CD8-positive, alpha-beta memory T cell (primary cell): Measurements from ENCODE around the gene FUT3. TPM values are rescaled to one million over a fixed set of nuclear protein-coding genes. Genes with fewer than 3 reads are reported as not detected.
A peak's percentile ranks its signal among the peaks of the same experiment; 100 is the strongest.

Experiments used
- CTCF ChIA-PET: fragments of 350-600 bp; sonication (Branson Sonifier 250); formaldehyde crosslinking; loops from one replicate; lab custom pipeline; 2021; ENCODE audit warnings: antibody characterized with exemption; lab: Charles Lee
- POLR2A ChIA-PET: fragments of 350-600 bp; sonication (Branson Sonifier 250); formaldehyde crosslinking; loops from one replicate; lab custom pipeline; 2021; ENCODE audit warnings: antibody characterized with exemption; lab: Charles Lee
- DNase-seq, 5 donors: peaks; one replicate each; pipeline versions ENCODE4 v3.0.0 to v3.0.0-alpha.2; 2020 to 2022; ENCODE audit warnings: mixed read lengths in 1 of 5
- H3K27ac ChIP-seq: one replicate; pipeline ENCODE4 v1.7.0; 2013; ENCODE audit warnings: low read depth, mild to moderate bottlenecking, low read length, moderate library complexity
- H3K27me3 ChIP-seq: 2 replicates; pipeline ENCODE4 v1.7.0; 2013; ENCODE audit warnings: low read length, mild to moderate bottlenecking; ENCODE audit not compliant: insufficient read depth, poor library complexity, severe bottlenecking
- H3K36me3 ChIP-seq: 2 replicates; pipeline ENCODE4 v1.7.0; 2013; ENCODE audit warnings: mild to moderate bottlenecking, low read length, moderate library complexity; ENCODE audit not compliant: insufficient read depth
- H3K4me1 ChIP-seq: 2 replicates; pipeline ENCODE4 v1.7.0; 2013; ENCODE audit warnings: mild to moderate bottlenecking, low read length, moderate library complexity; ENCODE audit not compliant: insufficient read depth
- H3K4me3 ChIP-seq: 2 replicates; pipeline ENCODE4 v1.7.0; 2013; ENCODE audit warnings: mild to moderate bottlenecking, low read length
- H3K9me3 ChIP-seq: 2 replicates; pipeline ENCODE4 v1.7.0; 2013; ENCODE audit warnings: mild to moderate bottlenecking, low read length
- H3K27ac Mint-ChIP-seq, 8 donors: one replicate each; pipeline ENCODE4 v1.8.0; 2020 to 2021; ENCODE audit warnings: mixed read lengths in 8 of 8, mild to moderate bottlenecking in 6 of 8, inconsistent platforms in 3 of 8, moderate library complexity in 3 of 8
- H3K27me3 Mint-ChIP-seq, 2 donors: one replicate each; pipeline ENCODE4 v1.8.0; 2020 to 2021; ENCODE audit warnings: mixed read lengths in 2 of 2, mild to moderate bottlenecking in 1 of 2, moderate library complexity in 1 of 2
- H3K36me3 Mint-ChIP-seq, 3 donors: one replicate each; pipeline ENCODE4 v1.8.0; 2020 to 2021; ENCODE audit warnings: mixed read lengths in 3 of 3, inconsistent platforms in 1 of 3, mild to moderate bottlenecking in 1 of 3
- H3K4me1 Mint-ChIP-seq, 3 donors: one replicate each; pipeline ENCODE4 v1.8.0; 2020 to 2021; ENCODE audit warnings: mixed read lengths in 3 of 3, inconsistent platforms in 1 of 3, mild to moderate bottlenecking in 1 of 3
- H3K4me3 Mint-ChIP-seq, 7 donors: one replicate each; pipeline ENCODE4 v1.8.0; 2020 to 2021; ENCODE audit warnings: mixed read lengths in 7 of 7, mild to moderate bottlenecking in 6 of 7, moderate library complexity in 4 of 7, inconsistent platforms in 2 of 7
- H3K9me3 Mint-ChIP-seq, 5 donors: one replicate each; pipeline ENCODE4 v1.8.0; 2020 to 2022; ENCODE audit warnings: mixed read lengths in 5 of 5, mild to moderate bottlenecking in 3 of 5, moderate library complexity in 2 of 5, inconsistent platforms in 1 of 5
- polyA plus RNA-seq: library from polyadenylated mRNA; unstranded; fragments of 300-500 nt; fragmentation: Illumina TruSeq; gene quantifications from one replicate; pipeline ENCODE4 v1.2.3, GENCODE V29; 2021
- total RNA-seq, 2 experiments: library from RNA; stranded (reverse); gene quantifications; one replicate each; pipeline ENCODE4 v1.2.3, GENCODE V29; 2021

The FUT3 gene
- not detected for total RNA-seq
- not detected for polyA plus RNA-seq

DNA sequence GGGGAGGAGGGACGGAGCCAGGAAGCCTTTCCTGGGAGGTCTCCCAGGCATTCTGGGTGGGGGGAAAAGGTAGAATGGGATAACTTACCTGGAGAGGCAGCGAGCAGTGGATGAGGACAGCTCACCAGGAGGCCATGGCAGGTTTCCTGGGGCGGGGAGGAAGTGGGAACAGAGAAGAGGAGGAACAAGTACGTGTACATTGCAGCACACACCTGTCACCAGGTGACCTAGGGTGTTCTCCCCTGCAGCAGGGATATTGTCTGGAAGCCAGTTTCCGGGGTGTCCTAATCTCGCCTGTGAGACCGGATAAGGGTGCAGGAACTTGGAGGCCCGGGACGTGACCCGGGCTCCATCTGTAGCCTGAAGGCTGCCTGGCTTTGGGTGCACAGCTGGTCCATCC is at the start of gene FUT3:
Gene FUT3 (minus strand): TSS at position 148 of the 400 bp plus-strand sequence.
- ChIA-PET POLR2A (no interaction called here), CTCF (no interaction called here)
- peak within 1 kb of the TSS in 2 of 8 donors; percentile 65 to 66 for H3K27ac Mint-ChIP-seq
- DNase-seq, result no peak
- no peak within 1 kb of the TSS for H3K27ac ChIP-seq
- peaks cover 2 to 7% of the 10 kb centered on the region in 2 donors for H3K27me3 Mint-ChIP-seq
- H3K36me3 ChIP-seq, result no peaks in the 10 kb centered on the region
- H3K27me3 ChIP-seq, result no peaks in the 10 kb centered on the region
- no peaks in the 10 kb centered on the region for H3K9me3 Mint-ChIP-seq
- no peak within 1 kb of the TSS for H3K4me3 Mint-ChIP-seq
- H3K4me1 ChIP-seq, result no peaks in the 10 kb centered on the region
- no peaks in the 10 kb centered on the region for H3K4me1 Mint-ChIP-seq
- no peaks in the 10 kb centered on the region for H3K36me3 Mint-ChIP-seq
- no peaks in the 10 kb centered on the region for H3K9me3 ChIP-seq
- H3K4me3 ChIP-seq, result no peak within 1 kb of the TSS

DNA sequence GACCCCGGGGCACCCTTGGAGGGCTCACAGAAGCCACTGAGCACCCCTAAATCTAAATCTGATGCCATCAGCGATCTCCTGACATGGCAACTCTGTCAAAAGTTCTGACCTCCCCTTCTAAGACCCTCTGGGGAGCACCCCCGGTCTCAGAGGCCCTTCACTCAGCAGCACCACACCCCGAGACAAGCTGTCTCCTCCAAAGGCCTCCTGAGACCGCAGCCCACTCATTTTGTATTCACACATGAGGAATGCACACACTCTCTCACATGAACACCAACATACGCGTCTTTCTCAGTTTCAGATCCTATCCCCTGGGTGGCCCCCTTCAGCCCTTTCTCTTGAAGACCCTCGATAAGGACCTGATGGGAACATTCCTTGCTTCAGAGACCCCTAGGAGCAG is 49.7 kb upstream of the FUT3 start:
- peaks cover 16 to 42% (median 18%) of the 10 kb centered on the region in 3 donors for H3K4me1 Mint-ChIP-seq
- Histone ChIP-seq H3K36me3 (peaks cover 5% of the 10 kb centered on the region), H3K9me3 (no peaks in the 10 kb centered on the region), H3K27me3 (no peaks in the 10 kb centered on the region), H3K4me1 (peaks cover 20% of the 10 kb centered on the region), H3K4me3 (no peak overlapping the region), H3K27ac (no peak overlapping the region)
- H3K27ac Mint-ChIP-seq, result peak overlapping the region in 5 of 8 donors; percentile 21 to 95 (median 67)
- H3K4me3 Mint-ChIP-seq, result peak overlapping the region in 6 of 7 donors; percentile 13 to 72 (median 56)
- no peaks in the 10 kb centered on the region for H3K9me3 Mint-ChIP-seq
- H3K27me3 Mint-ChIP-seq, result peaks cover 0 to 2% of the 10 kb centered on the region in 2 donors
- CTCF ChIA-PET, result no interaction called here
- peaks cover 0 to 39% (median 4%) of the 10 kb centered on the region in 3 donors for H3K36me3 Mint-ChIP-seq
- no peak for DNase-seq
- POLR2A ChIA-PET, result no interaction called here

DNA sequence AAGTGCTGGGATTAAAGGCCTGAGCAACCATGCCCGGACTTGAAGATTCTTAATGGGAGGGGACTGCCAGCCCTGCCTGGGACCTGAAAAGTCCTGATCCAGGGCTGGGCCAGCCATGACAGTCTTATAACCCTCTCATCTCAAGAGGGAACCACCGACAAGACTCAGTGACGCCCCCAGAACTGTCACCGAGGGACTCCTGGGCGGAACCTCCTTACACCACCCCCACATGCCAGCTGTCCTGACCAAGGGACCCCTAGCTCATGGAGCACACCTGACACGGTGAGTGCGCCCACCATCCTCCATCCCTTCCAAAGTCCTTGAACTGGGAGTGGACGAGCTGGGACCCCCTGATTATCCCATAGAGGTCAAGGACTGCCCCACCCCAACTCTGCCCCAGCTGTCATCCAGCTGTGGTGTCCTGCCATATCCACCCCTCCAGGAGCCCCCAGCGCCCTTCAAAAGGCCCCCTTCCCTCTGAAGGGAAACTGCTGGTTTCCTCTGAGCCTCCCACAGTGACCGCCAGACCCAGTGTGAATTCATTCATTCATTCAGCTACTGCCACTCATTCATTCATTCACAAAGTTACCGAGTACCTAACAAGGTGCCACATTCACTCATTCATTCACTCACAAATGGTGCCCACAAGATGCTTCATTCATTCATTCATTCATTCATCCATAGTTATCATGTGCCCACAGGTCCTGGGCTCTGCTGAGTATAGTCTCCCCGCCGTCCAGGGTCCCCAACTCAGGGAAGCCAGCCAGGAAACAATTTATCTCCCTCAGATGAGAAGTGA is 48.7 kb upstream of the FUT3 start:
- Mint-ChIP-seq H3K4me1 (peaks cover 16 to 33% (median 20%) of the 10 kb centered on the region in 3 donors), H3K27ac (peak overlapping the region in 4 of 8 donors; percentile 33 to 66 (median 43)), H3K9me3 (no peaks in the 10 kb centered on the region), H3K4me3 (peak overlapping the region in 4 of 7 donors; percentile 19 to 44 (median 26)), H3K27me3 (peaks cover 0 to 2% of the 10 kb centered on the region in 2 donors), H3K36me3 (peaks cover 0 to 49% (median 4%) of the 10 kb centered on the region in 3 donors)
- ChIA-PET CTCF (no interaction called here), POLR2A (interaction anchor here (0.7 kb wide), 1 partner anchor 11 kb away, joined by 3 read pairs; no protein-coding TSS in a partner anchor)
- Histone ChIP-seq H3K27ac (no peak overlapping the region), H3K4me3 (no peak overlapping the region), H3K9me3 (no peaks in the 10 kb centered on the region), H3K27me3 (no peaks in the 10 kb centered on the region), H3K36me3 (peaks cover 5% of the 10 kb centered on the region), H3K4me1 (peaks cover 12% of the 10 kb centered on the region)
- no peak for DNase-seq

DNA sequence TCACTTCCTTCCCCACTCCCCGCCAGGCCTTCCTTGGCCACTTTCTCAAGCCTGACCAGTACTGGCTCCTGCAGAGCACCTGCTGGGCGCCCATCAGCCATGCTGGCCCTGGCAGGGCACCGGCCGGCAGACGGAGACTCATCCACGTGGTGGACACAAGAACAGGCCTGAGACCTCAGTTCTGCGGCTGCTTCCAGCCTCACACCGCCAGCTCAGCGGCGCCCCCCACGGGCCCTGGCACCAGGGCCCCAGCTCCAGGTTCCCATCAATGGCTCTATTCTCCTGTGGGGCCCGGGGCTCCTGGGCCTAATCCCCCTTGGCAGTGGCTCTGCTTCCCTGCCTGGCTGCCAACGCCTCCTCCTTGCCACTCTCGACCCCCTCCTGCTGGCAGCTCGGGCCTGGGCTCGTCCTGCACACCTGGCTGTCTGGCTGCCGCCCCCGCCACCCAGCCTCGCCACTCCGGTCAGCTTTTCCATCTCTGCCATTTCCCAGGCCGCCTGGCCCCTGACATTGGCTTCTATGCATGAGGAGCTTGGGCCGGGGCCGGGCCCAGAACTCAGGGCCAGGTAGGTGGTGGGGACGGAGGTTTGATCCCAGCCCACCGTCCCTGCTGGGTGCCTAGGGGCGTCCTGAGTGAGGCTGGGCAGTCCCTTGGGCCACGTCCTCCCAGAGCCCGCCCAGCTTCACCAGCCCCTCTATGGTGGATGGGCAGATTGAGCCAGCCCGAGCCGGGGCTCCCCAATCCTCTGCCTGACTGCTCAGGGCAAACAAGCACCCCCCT is 46.1 kb upstream of the FUT3 start:
- H3K27ac Mint-ChIP-seq, result no peak overlapping the region
- no peak overlapping the region for H3K27ac ChIP-seq
- DNase-seq, result no peak
- H3K36me3 Mint-ChIP-seq, result peaks cover 0 to 44% (median 4%) of the 10 kb centered on the region in 3 donors
- H3K9me3 ChIP-seq, result no peaks in the 10 kb centered on the region
- no peaks in the 10 kb centered on the region for H3K9me3 Mint-ChIP-seq
- ChIA-PET POLR2A (no interaction called here), CTCF (interaction anchor here (1.0 kb wide), 1 partner anchor 93 kb away, joined by 3 read pairs; no protein-coding TSS in a partner anchor)
- no peaks in the 10 kb centered on the region for H3K27me3 ChIP-seq
- H3K4me3 ChIP-seq, result no peak overlapping the region
- no peak overlapping the region for H3K4me3 Mint-ChIP-seq
- peaks cover 5% of the 10 kb centered on the region for H3K36me3 ChIP-seq
- H3K4me1 ChIP-seq, result peaks cover 4% of the 10 kb centered on the region
- peaks cover 0 to 2% of the 10 kb centered on the region in 2 donors for H3K27me3 Mint-ChIP-seq
- peaks cover 11 to 19% (median 11%) of the 10 kb centered on the region in 3 donors for H3K4me1 Mint-ChIP-seq

DNA sequence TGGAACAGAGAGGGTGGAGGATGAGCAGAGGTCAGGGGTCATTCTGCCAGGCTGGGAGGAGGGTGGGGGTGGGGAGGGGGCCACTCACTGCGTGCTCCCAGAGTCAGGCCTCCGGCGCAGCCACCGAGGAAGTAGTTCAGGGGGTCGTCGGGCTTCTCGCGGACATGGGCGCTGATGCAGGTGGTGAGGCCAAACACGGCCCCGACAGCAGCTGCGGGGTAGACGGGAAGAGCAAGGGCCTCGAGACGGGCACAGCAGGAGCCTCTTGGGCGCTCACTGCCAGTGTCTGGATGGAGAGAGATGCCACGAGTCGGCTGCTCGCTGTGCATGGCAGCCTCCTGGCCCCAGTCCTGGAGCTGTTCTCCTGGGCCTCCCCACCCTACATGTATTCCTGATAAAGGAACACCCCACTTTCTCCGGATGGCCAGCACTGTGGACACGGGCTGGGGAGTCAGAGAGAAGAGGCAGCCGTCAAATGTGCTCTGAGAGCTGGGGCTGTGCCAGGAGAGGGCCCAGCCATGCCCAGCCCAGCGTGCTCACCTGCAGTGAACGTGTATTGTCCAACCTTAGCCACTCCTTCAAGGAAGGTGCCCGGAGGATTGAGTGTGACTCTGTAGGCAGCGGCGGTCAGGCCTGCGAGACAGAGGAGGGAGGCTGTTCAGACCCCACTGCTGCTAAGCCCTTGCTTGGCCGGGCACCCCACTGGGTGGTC is 45.3 kb upstream of the FUT3 start:
- DNase-seq, result no peak
- Mint-ChIP-seq H3K27me3 (peaks cover 0 to 4% of the 10 kb centered on the region in 2 donors), H3K4me3 (no peak overlapping the region), H3K9me3 (no peaks in the 10 kb centered on the region), H3K36me3 (peaks cover 0 to 44% (median 4%) of the 10 kb centered on the region in 3 donors), H3K27ac (peak overlapping the region in 1 of 8 donors; percentile 23), H3K4me1 (peaks cover 11 to 18% (median 11%) of the 10 kb centered on the region in 3 donors)
- no peak overlapping the region for H3K27ac ChIP-seq
- H3K36me3 ChIP-seq, result peaks cover 5% of the 10 kb centered on the region
- no peaks in the 10 kb centered on the region for H3K4me1 ChIP-seq
- CTCF ChIA-PET, result no interaction called here
- H3K27me3 ChIP-seq, result no peaks in the 10 kb centered on the region
- no peaks in the 10 kb centered on the region for H3K9me3 ChIP-seq
- H3K4me3 ChIP-seq, result no peak overlapping the region
- POLR2A ChIA-PET, result no interaction called here

DNA sequence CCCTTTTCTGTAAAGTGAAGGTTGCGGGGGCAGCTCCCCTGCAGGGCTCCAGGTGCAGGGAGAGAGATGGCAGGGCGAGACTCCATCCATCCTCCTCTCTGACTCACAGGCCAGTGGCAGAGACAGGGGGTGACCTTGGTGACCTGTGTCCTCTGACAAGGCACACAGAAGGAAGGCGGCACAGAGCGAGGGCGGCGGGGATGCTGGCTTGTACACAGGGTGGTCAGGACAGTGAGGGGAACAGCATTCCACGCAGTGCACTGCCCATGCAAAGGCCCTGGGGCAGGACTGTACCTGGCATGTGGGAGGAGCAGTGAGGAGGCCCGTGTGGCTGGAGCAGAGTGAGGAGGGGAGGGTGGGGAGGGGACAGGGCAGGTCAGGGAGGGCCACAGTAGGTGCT is 44.6 kb upstream of the FUT3 start:
- H3K36me3 Mint-ChIP-seq, result peaks cover 0 to 38% (median 0%) of the 10 kb centered on the region in 3 donors
- H3K4me3 Mint-ChIP-seq, result peak overlapping the region in 1 of 7 donors; percentile 65
- peaks cover 0 to 4% of the 10 kb centered on the region in 2 donors for H3K27me3 Mint-ChIP-seq
- CTCF ChIA-PET, result no interaction called here
- peaks cover 5% of the 10 kb centered on the region for H3K36me3 ChIP-seq
- H3K27ac Mint-ChIP-seq, result peak overlapping the region in 1 of 8 donors; percentile 63
- no peaks in the 10 kb centered on the region for H3K9me3 Mint-ChIP-seq
- POLR2A ChIA-PET, result interaction anchor here (0.6 kb wide), 1 partner anchor 117 kb away, joined by 3 read pairs; no protein-coding TSS in a partner anchor
- H3K4me3 ChIP-seq, result no peak overlapping the region
- H3K4me1 ChIP-seq, result no peaks in the 10 kb centered on the region
- no peak for DNase-seq
- H3K27me3 ChIP-seq, result no peaks in the 10 kb centered on the region
- H3K9me3 ChIP-seq, result no peaks in the 10 kb centered on the region
- H3K4me1 Mint-ChIP-seq, result peaks cover 6 to 12% (median 6%) of the 10 kb centered on the region in 3 donors
- H3K27ac ChIP-seq, result no peak overlapping the region

DNA sequence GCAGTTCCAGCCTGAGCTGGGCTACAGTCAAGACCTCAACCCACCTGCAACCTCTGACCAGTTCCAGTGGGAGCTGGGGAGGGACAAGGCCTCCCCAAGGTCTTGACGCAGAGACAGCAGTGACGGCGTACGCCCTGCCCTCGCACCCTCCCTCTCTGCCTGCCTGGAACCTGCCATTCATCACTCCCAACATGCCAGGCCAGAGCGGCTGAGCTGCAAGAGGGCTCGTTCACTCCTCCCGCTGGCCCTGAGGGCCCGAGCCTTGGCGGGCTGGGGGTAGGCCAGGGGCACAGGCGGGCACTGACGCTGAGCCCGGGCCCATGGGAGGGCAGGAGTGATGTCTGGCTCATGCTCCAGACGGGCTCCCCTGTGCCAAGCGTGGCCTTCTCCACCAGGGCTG is 44.2 kb upstream of the FUT3 start:
- POLR2A ChIA-PET, result interaction anchor here (0.6 kb wide), 1 partner anchor 118 kb away, joined by 3 read pairs; no protein-coding TSS in a partner anchor
- H3K4me1 Mint-ChIP-seq, result peaks cover 5 to 11% (median 5%) of the 10 kb centered on the region in 3 donors
- no peak overlapping the region for H3K27ac ChIP-seq
- no peak for DNase-seq
- H3K27ac Mint-ChIP-seq, result peak overlapping the region in 1 of 8 donors; percentile 6
- CTCF ChIA-PET, result no interaction called here
- H3K27me3 Mint-ChIP-seq, result peaks cover 0 to 6% of the 10 kb centered on the region in 2 donors
- no peak overlapping the region for H3K4me3 Mint-ChIP-seq
- no peaks in the 10 kb centered on the region for H3K4me1 ChIP-seq
- no peaks in the 10 kb centered on the region for H3K27me3 ChIP-seq
- H3K36me3 Mint-ChIP-seq, result peaks cover 0 to 38% (median 0%) of the 10 kb centered on the region in 3 donors
- no peak overlapping the region for H3K4me3 ChIP-seq
- no peaks in the 10 kb centered on the region for H3K9me3 Mint-ChIP-seq
- peaks cover 5% of the 10 kb centered on the region for H3K36me3 ChIP-seq
- H3K9me3 ChIP-seq, result no peaks in the 10 kb centered on the region
